ENCODE measurements around the gene AOPEP. TPM values are rescaled to one million over a fixed set of nuclear protein-coding genes. Genes with fewer than 3 reads are reported as not detected.

AOPEP gene
- total RNA-seq, 1 donor from 2014 or later: 48.0 TPM

- peak overlapping the region in 1 of 3 donors; percentile 31 for H3K4me3 ChIP-seq (ENCODE audit: low read length in 3 of 3)
- peak overlapping the region; percentile 5 to 74 (median 50) for H3K9ac ChIP-seq (ENCODE audit: low read depth in 1 of 3, low read length in 3 of 3)
- no peaks in the 10 kb centered on the region for H3K27me3 ChIP-seq (ENCODE audit: control insufficient read depth in 3 of 3, insufficient read depth in 3 of 3, low read length in 3 of 3)
- no peaks in the 10 kb centered on the region for H3K9me3 ChIP-seq (ENCODE audit: control insufficient read depth in 3 of 3, low read length in 3 of 3)
- peaks cover 60 to 93% (median 87%) of the 10 kb centered on the region in 3 donors for H3K4me1 ChIP-seq (ENCODE audit: control insufficient read depth in 3 of 3, insufficient read depth in 3 of 3, low read length in 3 of 3)
- H3K27ac ChIP-seq (ENCODE audit: low read depth, low read length): peak overlapping the region; percentile 9
- peaks cover 35 to 42% (median 40%) of the 10 kb centered on the region in 3 donors for H3K36me3 ChIP-seq (ENCODE audit: control insufficient read depth in 3 of 3, insufficient read depth in 3 of 3, low read length in 3 of 3)
Observed at GRCh38 chr9:95078939-95079338, 352.4 kb downstream of the AOPEP start.

- H3K36me3 ChIP-seq (ENCODE audit: control insufficient read depth in 3 of 3, insufficient read depth in 3 of 3, low read length in 3 of 3): peaks cover 35 to 42% (median 39%) of the 10 kb centered on the region in 3 donors
- H3K27ac ChIP-seq (ENCODE audit: low read depth, low read length): no peak overlapping the region
- no peak overlapping the region for H3K9ac ChIP-seq (ENCODE audit: low read depth in 1 of 3, low read length in 3 of 3)
- H3K9me3 ChIP-seq (ENCODE audit: control insufficient read depth in 3 of 3, low read length in 3 of 3): no peaks in the 10 kb centered on the region
- no peak overlapping the region for H3K4me3 ChIP-seq (ENCODE audit: low read length in 3 of 3)
- peaks cover 59 to 93% (median 85%) of the 10 kb centered on the region in 3 donors for H3K4me1 ChIP-seq (ENCODE audit: control insufficient read depth in 3 of 3, insufficient read depth in 3 of 3, low read length in 3 of 3)
- H3K27me3 ChIP-seq (ENCODE audit: control insufficient read depth in 3 of 3, insufficient read depth in 3 of 3, low read length in 3 of 3): no peaks in the 10 kb centered on the region
Observed at GRCh38 chr9:95079461-95079860, 353.0 kb downstream of the AOPEP start.

- Histone ChIP-seq H3K36me3 (ENCODE audit: control insufficient read depth in 3 of 3, insufficient read depth in 3 of 3, low read length in 3 of 3) (peaks cover 29 to 51% (median 39%) of the 10 kb centered on the region in 3 donors), H3K27ac (ENCODE audit: low read depth, low read length) (peak overlapping the region; percentile 37), H3K4me3 (ENCODE audit: low read length in 3 of 3) (no peak overlapping the region), H3K4me1 (ENCODE audit: control insufficient read depth in 3 of 3, insufficient read depth in 3 of 3, low read length in 3 of 3) (peaks cover 60 to 93% (median 86%) of the 10 kb centered on the region in 3 donors), H3K27me3 (ENCODE audit: control insufficient read depth in 3 of 3, insufficient read depth in 3 of 3, low read length in 3 of 3) (no peaks in the 10 kb centered on the region), H3K9me3 (ENCODE audit: control insufficient read depth in 3 of 3, low read length in 3 of 3) (no peaks in the 10 kb centered on the region), H3K9ac (ENCODE audit: low read depth in 1 of 3, low read length in 3 of 3) (peak overlapping the region in 1 of 3 donors; percentile 41)
Observed at GRCh38 chr9:95080961-95081647, 354.6 kb downstream of the AOPEP start.

GRCh38 chr9:95081998-95082397 lies 355.5 kb downstream of the AOPEP start:
- Histone ChIP-seq H3K27me3 (ENCODE audit: control insufficient read depth in 3 of 3, insufficient read depth in 3 of 3, low read length in 3 of 3) (no peaks in the 10 kb centered on the region), H3K4me1 (ENCODE audit: control insufficient read depth in 3 of 3, insufficient read depth in 3 of 3, low read length in 3 of 3) (peaks cover 57 to 92% (median 86%) of the 10 kb centered on the region in 3 donors), H3K9me3 (ENCODE audit: control insufficient read depth in 3 of 3, low read length in 3 of 3) (no peaks in the 10 kb centered on the region), H3K27ac (ENCODE audit: low read depth, low read length) (peak overlapping the region; percentile 5), H3K36me3 (ENCODE audit: control insufficient read depth in 3 of 3, insufficient read depth in 3 of 3, low read length in 3 of 3) (peaks cover 37 to 59% (median 47%) of the 10 kb centered on the region in 3 donors), H3K4me3 (ENCODE audit: low read length in 3 of 3) (no peak overlapping the region), H3K9ac (ENCODE audit: low read depth in 1 of 3, low read length in 3 of 3) (peak overlapping the region in 2 of 3 donors; percentile 8 to 17)

GRCh38 chr9:95082401-95083084 lies 356.0 kb downstream of the AOPEP start:
- H3K9me3 ChIP-seq (ENCODE audit: control insufficient read depth in 3 of 3, low read length in 3 of 3): no peaks in the 10 kb centered on the region
- peak overlapping the region; percentile 5 for H3K27ac ChIP-seq (ENCODE audit: low read depth, low read length)
- peak overlapping the region in 1 of 3 donors; percentile 22 for H3K4me3 ChIP-seq (ENCODE audit: low read length in 3 of 3)
- peaks cover 38 to 60% (median 44%) of the 10 kb centered on the region in 3 donors for H3K36me3 ChIP-seq (ENCODE audit: control insufficient read depth in 3 of 3, insufficient read depth in 3 of 3, low read length in 3 of 3)
- H3K4me1 ChIP-seq (ENCODE audit: control insufficient read depth in 3 of 3, insufficient read depth in 3 of 3, low read length in 3 of 3): peaks cover 51 to 88% (median 83%) of the 10 kb centered on the region in 3 donors
- peak overlapping the region in 2 of 3 donors; percentile 8 to 17 for H3K9ac ChIP-seq (ENCODE audit: low read depth in 1 of 3, low read length in 3 of 3)
- H3K27me3 ChIP-seq (ENCODE audit: control insufficient read depth in 3 of 3, insufficient read depth in 3 of 3, low read length in 3 of 3): no peaks in the 10 kb centered on the region

- Histone ChIP-seq H3K9ac (ENCODE audit: low read depth in 1 of 3, low read length in 3 of 3) (peak overlapping the region in 1 of 3 donors; percentile 66), H3K4me1 (ENCODE audit: control insufficient read depth in 3 of 3, insufficient read depth in 3 of 3, low read length in 3 of 3) (peaks cover 49 to 86% (median 83%) of the 10 kb centered on the region in 3 donors), H3K9me3 (ENCODE audit: control insufficient read depth in 3 of 3, low read length in 3 of 3) (no peaks in the 10 kb centered on the region), H3K36me3 (ENCODE audit: control insufficient read depth in 3 of 3, insufficient read depth in 3 of 3, low read length in 3 of 3) (peaks cover 39 to 62% (median 44%) of the 10 kb centered on the region in 3 donors), H3K27me3 (ENCODE audit: control insufficient read depth in 3 of 3, insufficient read depth in 3 of 3, low read length in 3 of 3) (no peaks in the 10 kb centered on the region), H3K4me3 (ENCODE audit: low read length in 3 of 3) (peak overlapping the region in 2 of 3 donors; percentile 42 to 45), H3K27ac (ENCODE audit: low read depth, low read length) (no peak overlapping the region)
Observed at GRCh38 chr9:95083086-95083768, 356.7 kb downstream of the AOPEP start.

- Histone ChIP-seq H3K36me3 (ENCODE audit: control insufficient read depth in 3 of 3, insufficient read depth in 3 of 3, low read length in 3 of 3) (peaks cover 41 to 56% (median 48%) of the 10 kb centered on the region in 3 donors), H3K4me1 (ENCODE audit: control insufficient read depth in 3 of 3, insufficient read depth in 3 of 3, low read length in 3 of 3) (peaks cover 50 to 86% (median 83%) of the 10 kb centered on the region in 3 donors), H3K4me3 (ENCODE audit: low read length in 3 of 3) (peak overlapping the region in 1 of 3 donors; percentile 13), H3K27me3 (ENCODE audit: control insufficient read depth in 3 of 3, insufficient read depth in 3 of 3, low read length in 3 of 3) (no peaks in the 10 kb centered on the region), H3K9ac (ENCODE audit: low read depth in 1 of 3, low read length in 3 of 3) (peak overlapping the region in 2 of 3 donors; percentile 33 to 66), H3K27ac (ENCODE audit: low read depth, low read length) (peak overlapping the region; percentile 29), H3K9me3 (ENCODE audit: control insufficient read depth in 3 of 3, low read length in 3 of 3) (no peaks in the 10 kb centered on the region)
Observed at GRCh38 chr9:95084254-95084934, 357.9 kb downstream of the AOPEP start.

- Histone ChIP-seq H3K27me3 (ENCODE audit: control insufficient read depth in 3 of 3, insufficient read depth in 3 of 3, low read length in 3 of 3) (no peaks in the 10 kb centered on the region), H3K36me3 (ENCODE audit: control insufficient read depth in 3 of 3, insufficient read depth in 3 of 3, low read length in 3 of 3) (peaks cover 41 to 56% (median 48%) of the 10 kb centered on the region in 3 donors), H3K4me1 (ENCODE audit: control insufficient read depth in 3 of 3, insufficient read depth in 3 of 3, low read length in 3 of 3) (peaks cover 58 to 87% (median 85%) of the 10 kb centered on the region in 3 donors), H3K4me3 (ENCODE audit: low read length in 3 of 3) (peak overlapping the region in 2 of 3 donors; percentile 9 to 29), H3K27ac (ENCODE audit: low read depth, low read length) (peak overlapping the region; percentile 56), H3K9me3 (ENCODE audit: control insufficient read depth in 3 of 3, low read length in 3 of 3) (no peaks in the 10 kb centered on the region), H3K9ac (ENCODE audit: low read depth in 1 of 3, low read length in 3 of 3) (peak overlapping the region in 2 of 3 donors; percentile 33 to 66)
Observed at GRCh38 chr9:95085036-95085770, 358.7 kb downstream of the AOPEP start.
